Mucosa of stomach (tissue), 1 donor: ENCODE data around the gene OR2G3.

Source experiments
- H3K27me3 ChIP-seq: one replicate; pipeline ENCODE4 v1.7.0; 2013; ENCODE audit warnings: mild to moderate bottlenecking, low read length; ENCODE audit not compliant: control insufficient read depth, insufficient read depth
- H3K36me3 ChIP-seq: one replicate; pipeline ENCODE4 v1.7.0; 2013; ENCODE audit warnings: low read length; ENCODE audit not compliant: control insufficient read depth, insufficient read depth
- H3K4me1 ChIP-seq: one replicate; pipeline ENCODE4 v1.7.0; 2013; ENCODE audit warnings: mild to moderate bottlenecking, low read length; ENCODE audit not compliant: control insufficient read depth, insufficient read depth
- H3K4me3 ChIP-seq: one replicate; pipeline ENCODE4 v1.7.0; 2013; ENCODE audit warnings: low read length
- H3K9ac ChIP-seq: one replicate; pipeline ENCODE4 v1.7.0; 2013; ENCODE audit warnings: mild to moderate bottlenecking, low read length, moderate library complexity
- H3K9me3 ChIP-seq: one replicate; pipeline ENCODE4 v1.7.0; 2013; ENCODE audit warnings: mild to moderate bottlenecking, low read length, moderate library complexity; ENCODE audit not compliant: control insufficient read depth
- donor health status: Pancreatic carcinoma.

The OR2G3 gene

GRCh38 chr1:247638011-247638410 is 32.6 kb downstream of the OR2G3 start:
- no peaks in the 10 kb centered on the region for H3K36me3 ChIP-seq
- no peaks in the 10 kb centered on the region for H3K27me3 ChIP-seq
- no peak overlapping the region for H3K4me3 ChIP-seq
- no peaks in the 10 kb centered on the region for H3K4me1 ChIP-seq
- H3K9ac ChIP-seq, result no peak overlapping the region
- H3K9me3 ChIP-seq, result no peaks in the 10 kb centered on the region

DNA sequence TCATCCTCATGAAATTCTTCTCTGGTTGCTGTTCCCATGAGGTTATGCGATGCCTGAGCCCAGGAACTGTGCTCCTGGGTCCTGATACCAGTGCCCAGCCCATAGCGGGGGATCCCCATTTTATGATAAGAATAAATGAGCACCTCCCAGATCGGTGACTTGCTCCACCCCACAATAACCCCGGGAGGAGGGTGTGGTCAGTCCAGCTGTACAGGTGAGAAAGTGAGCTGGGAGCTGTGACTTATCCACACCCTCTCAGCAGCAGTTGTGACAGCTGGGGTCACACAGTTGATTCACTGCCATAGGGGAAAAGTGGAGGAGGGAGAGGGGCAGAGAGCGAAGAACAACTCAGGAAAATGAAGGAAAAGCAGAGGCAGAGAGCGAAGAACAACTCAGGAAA is 33.4 kb downstream of the OR2G3 start:
- Histone ChIP-seq H3K36me3 (no peaks in the 10 kb centered on the region), H3K27me3 (no peaks in the 10 kb centered on the region), H3K4me1 (no peaks in the 10 kb centered on the region), H3K4me3 (no peak overlapping the region), H3K9me3 (no peaks in the 10 kb centered on the region), H3K9ac (no peak overlapping the region)

- no peaks in the 10 kb centered on the region for H3K36me3 ChIP-seq
- no peaks in the 10 kb centered on the region for H3K27me3 ChIP-seq
- no peaks in the 10 kb centered on the region for H3K4me1 ChIP-seq
- no peak overlapping the region for H3K9ac ChIP-seq
- H3K4me3 ChIP-seq, result no peak overlapping the region
- no peaks in the 10 kb centered on the region for H3K9me3 ChIP-seq
Observed at GRCh38 chr1:247639381-247639981, 34.1 kb downstream of the OR2G3 start.

GRCh38 chr1:247642742-247643141 is 37.4 kb downstream of the OR2G3 start:
- H3K4me1 ChIP-seq, result no peaks in the 10 kb centered on the region
- H3K4me3 ChIP-seq, result no peak overlapping the region
- no peaks in the 10 kb centered on the region for H3K36me3 ChIP-seq
- no peak overlapping the region for H3K9ac ChIP-seq
- no peaks in the 10 kb centered on the region for H3K9me3 ChIP-seq
- H3K27me3 ChIP-seq, result no peaks in the 10 kb centered on the region

- Histone ChIP-seq H3K36me3 (no peaks in the 10 kb centered on the region), H3K4me3 (no peak overlapping the region), H3K4me1 (no peaks in the 10 kb centered on the region), H3K9ac (no peak overlapping the region), H3K27me3 (no peaks in the 10 kb centered on the region), H3K9me3 (no peaks in the 10 kb centered on the region)
Observed at GRCh38 chr1:247646867-247647266, 41.5 kb downstream of the OR2G3 start.

DNA sequence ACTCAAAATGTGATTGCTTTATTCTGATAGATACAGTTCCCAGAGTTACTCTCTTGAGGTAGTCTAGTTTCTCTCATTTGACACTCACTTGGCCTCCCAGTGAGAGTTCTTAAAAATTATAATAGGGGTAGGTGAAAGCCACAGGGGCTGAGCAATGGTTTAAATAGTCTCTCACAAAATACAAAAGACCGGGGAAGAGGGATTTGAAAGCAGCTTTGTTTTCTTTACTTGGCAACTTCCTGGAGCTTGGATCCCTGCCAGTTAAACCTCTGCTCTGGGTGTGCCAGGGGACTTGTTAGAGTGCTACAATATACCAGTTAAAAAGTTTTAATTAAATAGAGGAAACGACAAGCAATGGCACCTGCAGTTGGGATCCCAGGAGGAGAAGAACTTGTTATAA is 42.5 kb downstream of the OR2G3 start:
- no peaks in the 10 kb centered on the region for H3K27me3 ChIP-seq
- H3K9me3 ChIP-seq, result no peaks in the 10 kb centered on the region
- H3K4me3 ChIP-seq, result no peak overlapping the region
- no peaks in the 10 kb centered on the region for H3K4me1 ChIP-seq
- no peaks in the 10 kb centered on the region for H3K36me3 ChIP-seq
- no peak overlapping the region for H3K9ac ChIP-seq

GRCh38 chr1:247653040-247653439 is 47.7 kb downstream of the OR2G3 start:
- Histone ChIP-seq H3K9ac (no peak overlapping the region), H3K36me3 (no peaks in the 10 kb centered on the region), H3K4me1 (no peaks in the 10 kb centered on the region), H3K4me3 (no peak overlapping the region), H3K9me3 (no peaks in the 10 kb centered on the region), H3K27me3 (no peaks in the 10 kb centered on the region)
